ENCODE data around the gene PPFIA1. TPM values are rescaled to one million over a fixed set of nuclear protein-coding genes. Genes with fewer than 3 reads are reported as not detected.
A peak's percentile ranks its signal among the peaks of the same experiment; 100 is the strongest.

The PPFIA1 gene
- 19.8 and 26.7 TPM in 2 replicates for total RNA-seq (2014; rRNA removed; shearing (Covaris generic); ENCODE audit: low replicate concordance)

- Histone ChIP-seq H3K36me3 (peaks cover 33% of the 10 kb centered on the region), H3K4me3 (peak within 1 kb of the TSS; percentile 86), H3K9me3 (no peaks in the 10 kb centered on the region), H3K27me3 (peaks cover 21% of the 10 kb centered on the region)
- DNase-seq: peak; percentile 92
These were observed at the start of gene PPFIA1 for GRCh38 chr11:70270104-70270876. PPFIA1 (plus strand) TSS chr11:70270690; CDS start chr11:70272173, 1,483 bp downstream.

DNA sequence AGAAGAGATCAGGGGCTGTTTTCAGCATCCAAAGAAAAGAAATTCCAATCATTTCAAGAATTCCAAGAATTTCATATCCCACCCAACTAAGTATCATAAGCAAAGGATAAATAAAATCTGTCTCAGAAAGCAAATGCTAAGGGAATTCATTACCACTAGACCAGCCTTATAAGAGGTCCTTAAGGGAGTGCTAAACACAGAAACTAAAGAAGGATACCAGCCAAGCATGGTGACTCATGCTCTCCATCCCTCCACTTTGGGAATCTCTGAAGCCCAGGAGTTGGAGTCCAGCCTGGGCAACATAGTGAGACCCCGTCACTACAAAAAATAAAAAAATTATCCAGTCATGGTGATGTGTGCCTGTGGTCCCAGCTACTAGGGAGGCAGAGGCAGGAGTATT, 49.6 kb upstream of the PPFIA1 start:
- Histone ChIP-seq H3K9me3 (no peaks in the 10 kb centered on the region), H3K4me3 (no peak overlapping the region), H3K27me3 (no peaks in the 10 kb centered on the region), H3K36me3 (no peaks in the 10 kb centered on the region)
- no peak for DNase-seq

GRCh38 chr11:70225681-70226177, 44.8 kb upstream of the PPFIA1 start:
- Histone ChIP-seq H3K27me3 (no peaks in the 10 kb centered on the region), H3K36me3 (no peaks in the 10 kb centered on the region), H3K4me3 (no peak overlapping the region), H3K9me3 (no peaks in the 10 kb centered on the region)
- peak; percentile 26 for DNase-seq

DNA sequence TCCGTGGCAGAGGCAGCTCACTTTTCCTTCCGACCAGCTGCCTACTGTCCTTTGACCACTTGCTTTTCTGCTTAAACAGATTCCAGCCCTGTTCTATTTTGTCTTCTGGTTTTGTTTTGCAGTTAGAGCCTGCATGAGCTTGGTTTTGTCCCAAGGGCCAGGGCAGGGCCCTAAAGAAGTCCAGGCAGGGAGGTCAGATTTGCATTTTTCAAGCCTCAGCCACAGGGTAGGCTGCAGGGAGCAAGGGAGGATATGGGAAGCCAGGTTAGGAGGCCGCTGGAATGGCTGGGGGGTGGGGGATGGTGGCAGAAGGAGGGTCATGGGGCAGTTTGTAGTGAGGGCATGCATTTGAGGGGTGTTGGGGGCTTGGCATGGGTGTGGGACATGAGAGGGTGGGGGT, 44.3 kb upstream of the PPFIA1 start:
- Histone ChIP-seq H3K9me3 (no peaks in the 10 kb centered on the region), H3K27me3 (no peaks in the 10 kb centered on the region), H3K4me3 (no peak overlapping the region), H3K36me3 (no peaks in the 10 kb centered on the region)
- DNase-seq: no peak

DNA sequence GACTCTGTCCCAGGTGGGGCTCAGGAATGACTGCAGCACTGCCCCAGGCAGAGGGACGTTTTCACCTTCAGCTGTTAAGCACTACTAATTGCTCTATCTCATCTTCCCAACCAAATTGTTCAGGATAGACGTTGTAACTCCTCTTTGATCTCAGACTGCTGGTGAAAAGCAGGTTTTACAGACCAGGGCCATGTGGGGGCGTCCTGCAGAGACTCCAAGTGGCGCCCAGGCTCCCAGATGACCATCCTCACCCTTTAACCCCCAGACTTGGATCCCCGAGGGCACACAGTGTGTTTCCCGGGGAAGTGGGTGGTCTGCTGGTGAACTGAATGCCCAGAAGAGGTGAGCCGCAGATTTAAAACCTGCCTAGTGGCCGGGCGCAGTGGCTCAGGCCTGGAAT, 43.5 kb upstream of the PPFIA1 start:
- no peak for DNase-seq
- no peaks in the 10 kb centered on the region for H3K36me3 ChIP-seq
- no peak overlapping the region for H3K4me3 ChIP-seq
- H3K27me3 ChIP-seq: no peaks in the 10 kb centered on the region
- no peaks in the 10 kb centered on the region for H3K9me3 ChIP-seq

DNA sequence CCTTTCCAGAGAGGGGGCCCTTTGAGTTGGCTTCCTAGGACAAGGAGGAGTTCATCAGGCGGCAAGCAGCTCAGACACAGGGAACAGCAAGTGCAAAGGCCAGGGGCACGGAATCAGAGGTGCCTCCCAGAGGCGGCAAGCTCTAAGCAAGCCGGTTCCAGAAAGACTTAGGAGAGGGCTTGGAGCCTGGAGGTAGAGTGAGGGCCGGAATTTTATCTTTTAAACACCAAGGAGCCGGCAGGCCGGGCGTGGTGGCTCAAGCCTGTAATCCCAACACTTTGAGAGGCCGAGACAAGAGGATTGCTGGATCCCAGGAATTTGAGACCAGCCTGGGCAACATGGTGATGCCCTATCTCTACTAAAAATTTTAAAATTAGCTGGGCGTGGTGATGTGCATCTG, 40.8 kb upstream of the PPFIA1 start:
- no peak for DNase-seq
- Histone ChIP-seq H3K36me3 (no peaks in the 10 kb centered on the region), H3K4me3 (no peak overlapping the region), H3K27me3 (no peaks in the 10 kb centered on the region), H3K9me3 (no peaks in the 10 kb centered on the region)

DNA sequence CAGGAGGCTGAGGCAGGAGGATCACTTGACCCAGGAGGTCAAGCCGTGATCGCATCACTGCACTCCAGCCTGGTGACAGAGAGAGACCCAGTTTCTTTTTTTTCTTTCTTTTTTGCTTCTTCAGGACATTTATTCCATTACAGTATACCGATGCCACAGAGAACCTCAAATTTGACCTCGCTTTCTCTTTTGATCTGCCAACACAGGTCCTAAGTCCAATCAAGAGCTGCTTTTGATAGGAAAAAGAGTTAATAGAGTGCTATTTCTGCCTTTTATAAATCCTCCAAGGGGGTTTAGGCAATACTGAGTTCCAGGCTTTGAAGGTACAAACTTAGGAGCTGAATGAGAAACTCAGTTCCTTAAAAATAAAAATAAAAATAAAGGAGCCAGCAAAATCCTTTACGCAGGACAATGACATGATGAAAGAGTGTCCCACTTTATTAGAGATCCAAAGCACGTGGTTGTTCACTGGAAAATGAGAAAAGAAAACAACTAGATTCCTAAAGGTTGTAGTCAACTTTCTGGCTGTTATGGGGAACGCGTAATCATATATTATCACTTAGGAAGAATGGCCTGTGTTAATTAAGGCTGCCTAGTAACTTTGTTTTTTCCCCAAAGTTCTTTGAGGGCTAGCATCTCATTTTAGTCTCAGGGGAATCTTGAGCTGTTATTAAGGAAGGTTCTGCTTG, 40.2 kb upstream of the PPFIA1 start:
- Histone ChIP-seq H3K27me3 (no peaks in the 10 kb centered on the region), H3K36me3 (no peaks in the 10 kb centered on the region), H3K4me3 (no peak overlapping the region), H3K9me3 (no peaks in the 10 kb centered on the region)
- DNase-seq: no peak

DNA sequence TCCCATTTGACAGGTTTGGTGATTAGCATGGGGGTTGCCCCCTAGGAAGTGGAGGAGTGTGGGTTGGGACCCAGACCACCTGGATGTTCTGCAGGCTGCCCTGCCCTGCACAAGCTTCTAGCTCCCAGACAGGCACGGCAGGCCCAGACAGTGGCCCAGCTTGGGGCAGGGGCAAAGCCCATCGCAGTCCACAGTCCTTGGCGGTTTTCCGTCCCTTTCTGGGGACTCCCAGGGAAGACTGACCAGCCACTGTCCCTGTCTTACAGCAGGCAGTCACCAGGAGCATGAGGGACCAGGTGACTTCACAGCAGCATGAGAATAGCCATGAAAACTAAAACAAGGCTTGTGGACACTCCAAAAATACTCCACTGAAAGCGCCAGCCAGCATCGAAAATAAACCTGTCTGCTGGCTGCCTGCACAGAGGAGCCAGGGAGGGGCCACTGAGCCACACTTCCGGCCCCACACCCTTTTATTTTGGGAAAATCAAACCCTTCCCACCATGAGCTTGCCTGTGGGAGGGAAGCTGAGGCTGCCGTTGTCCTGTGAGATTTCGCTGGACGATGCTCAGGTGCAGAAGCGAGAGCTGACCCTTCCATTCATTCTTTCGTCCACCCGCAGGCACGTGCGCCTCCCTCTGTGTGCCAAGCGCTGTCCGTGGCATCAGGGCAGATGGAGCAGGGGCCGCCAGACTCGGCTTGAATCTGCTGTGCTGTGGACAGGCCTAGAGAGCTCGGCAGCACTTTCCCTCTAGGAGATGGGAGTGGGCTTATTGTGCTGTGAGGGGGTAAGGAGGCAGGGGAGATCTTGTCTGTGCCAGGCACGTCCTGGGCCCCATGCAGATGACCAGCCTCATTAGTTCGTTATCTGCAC, 39.4 kb upstream of the PPFIA1 start:
- H3K9me3 ChIP-seq: no peaks in the 10 kb centered on the region
- no peak overlapping the region for H3K4me3 ChIP-seq
- no peaks in the 10 kb centered on the region for H3K27me3 ChIP-seq
- no peaks in the 10 kb centered on the region for H3K36me3 ChIP-seq
- DNase-seq: no peak

GRCh38 chr11:70233034-70233433, 37.5 kb upstream of the PPFIA1 start:
- Histone ChIP-seq H3K9me3 (no peaks in the 10 kb centered on the region), H3K27me3 (no peaks in the 10 kb centered on the region), H3K36me3 (no peaks in the 10 kb centered on the region), H3K4me3 (no peak overlapping the region)
- DNase-seq: no peak

GRCh38 chr11:70233511-70233934, 37.0 kb upstream of the PPFIA1 start:
- no peak overlapping the region for H3K4me3 ChIP-seq
- no peaks in the 10 kb centered on the region for H3K36me3 ChIP-seq
- no peaks in the 10 kb centered on the region for H3K27me3 ChIP-seq
- H3K9me3 ChIP-seq: no peaks in the 10 kb centered on the region
- DNase-seq: peak; percentile 68

- Histone ChIP-seq H3K9me3 (no peaks in the 10 kb centered on the region), H3K36me3 (no peaks in the 10 kb centered on the region), H3K4me3 (no peak overlapping the region), H3K27me3 (no peaks in the 10 kb centered on the region)
- no peak for DNase-seq
These were observed 36.5 kb upstream of the PPFIA1 start for GRCh38 chr11:70233962-70234361.

GRCh38 chr11:70240337-70240736, 30.2 kb upstream of the PPFIA1 start:
- peak; percentile 50 for DNase-seq
- H3K27me3 ChIP-seq: no peaks in the 10 kb centered on the region

DNA sequence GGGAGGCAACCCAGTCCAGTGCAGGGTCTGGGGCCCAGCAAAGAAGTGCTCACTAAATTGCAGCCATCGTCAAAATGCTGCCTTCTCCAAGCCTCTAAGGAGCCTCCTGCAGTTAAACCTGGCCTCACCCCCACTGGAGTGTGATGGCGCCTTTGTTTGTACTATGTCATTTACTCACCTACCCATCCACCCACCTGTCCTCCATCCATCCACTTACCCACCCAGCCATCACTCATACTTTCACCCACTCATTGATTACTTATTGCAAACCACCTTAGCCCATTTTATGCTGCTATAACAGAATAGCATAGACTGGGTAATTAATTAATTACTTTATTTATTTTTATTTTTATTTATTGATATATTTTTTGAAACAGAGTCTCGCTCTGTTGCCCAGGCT, 28.8 kb upstream of the PPFIA1 start:
- Histone ChIP-seq H3K27me3 (no peaks in the 10 kb centered on the region), H3K9me3 (peaks cover 2% of the 10 kb centered on the region; the same call in 1 of the 2 replicates), H3K4me3 (no peak overlapping the region), H3K36me3 (no peaks in the 10 kb centered on the region)
- no peak for DNase-seq

More at GRCh38 chr11:70240337-70240736, 30.2 kb upstream of the PPFIA1 start:
- no peaks in the 10 kb centered on the region for H3K36me3 ChIP-seq
- H3K9me3 ChIP-seq: peaks cover 2% of the 10 kb centered on the region; the same call in 1 of the 2 replicates
- no peak overlapping the region for H3K4me3 ChIP-seq

DNA sequence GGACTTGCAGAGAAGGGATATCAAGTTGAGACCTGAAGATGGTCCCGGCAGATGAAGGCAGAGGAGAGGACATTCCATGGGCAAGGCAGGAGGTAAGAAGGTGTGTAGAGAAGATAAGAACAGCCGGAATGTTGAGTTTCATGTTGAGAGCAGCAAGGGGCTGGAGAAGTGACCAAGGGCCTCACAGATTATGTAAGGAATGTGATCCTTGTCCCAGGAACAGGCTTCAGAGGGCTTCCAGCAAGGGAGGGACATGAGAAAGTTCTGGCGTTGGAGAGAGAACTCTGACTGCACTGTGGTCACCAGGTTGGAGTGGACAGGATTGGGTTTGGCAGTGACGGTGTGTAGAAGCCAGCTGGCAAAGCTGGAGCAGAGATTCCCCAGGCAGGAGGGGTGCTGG, 27.6 kb upstream of the PPFIA1 start:
- H3K4me3 ChIP-seq: no peak overlapping the region
- H3K9me3 ChIP-seq: peaks cover 2% of the 10 kb centered on the region; the same call in 1 of the 2 replicates
- no peak for DNase-seq
- no peaks in the 10 kb centered on the region for H3K36me3 ChIP-seq
- no peaks in the 10 kb centered on the region for H3K27me3 ChIP-seq

GRCh38 chr11:70243912-70244652, 26.4 kb upstream of the PPFIA1 start:
- Histone ChIP-seq H3K27me3 (no peaks in the 10 kb centered on the region), H3K9me3 (peaks cover 2% of the 10 kb centered on the region; the same call in 1 of the 2 replicates), H3K4me3 (no peak overlapping the region), H3K36me3 (no peaks in the 10 kb centered on the region)
- DNase-seq: peak; percentile 84

GRCh38 chr11:70244698-70245097, 25.8 kb upstream of the PPFIA1 start:
- peak; percentile 91 for DNase-seq
- no peaks in the 10 kb centered on the region for H3K27me3 ChIP-seq
- H3K36me3 ChIP-seq: no peaks in the 10 kb centered on the region
- no peak overlapping the region for H3K4me3 ChIP-seq
- H3K9me3 ChIP-seq: peaks cover 2% of the 10 kb centered on the region; the same call in 1 of the 2 replicates

Measured in MG63 (cell line).